SHP77 treated with DMSO at 0.1 percent for 48 hours (cell line): ENCODE results near the gene RASA3.
"Not testable (repeated sequence)": the region's sequence is repeated elsewhere in the genome, so short reads cannot be mapped to it uniquely, and the experiment has no call there.

Source experiments
- DNase-seq: peaks from one replicate; lab custom pipeline; 2025; lab: John Stamatoyannopoulos, UW

The RASA3 gene

DNA sequence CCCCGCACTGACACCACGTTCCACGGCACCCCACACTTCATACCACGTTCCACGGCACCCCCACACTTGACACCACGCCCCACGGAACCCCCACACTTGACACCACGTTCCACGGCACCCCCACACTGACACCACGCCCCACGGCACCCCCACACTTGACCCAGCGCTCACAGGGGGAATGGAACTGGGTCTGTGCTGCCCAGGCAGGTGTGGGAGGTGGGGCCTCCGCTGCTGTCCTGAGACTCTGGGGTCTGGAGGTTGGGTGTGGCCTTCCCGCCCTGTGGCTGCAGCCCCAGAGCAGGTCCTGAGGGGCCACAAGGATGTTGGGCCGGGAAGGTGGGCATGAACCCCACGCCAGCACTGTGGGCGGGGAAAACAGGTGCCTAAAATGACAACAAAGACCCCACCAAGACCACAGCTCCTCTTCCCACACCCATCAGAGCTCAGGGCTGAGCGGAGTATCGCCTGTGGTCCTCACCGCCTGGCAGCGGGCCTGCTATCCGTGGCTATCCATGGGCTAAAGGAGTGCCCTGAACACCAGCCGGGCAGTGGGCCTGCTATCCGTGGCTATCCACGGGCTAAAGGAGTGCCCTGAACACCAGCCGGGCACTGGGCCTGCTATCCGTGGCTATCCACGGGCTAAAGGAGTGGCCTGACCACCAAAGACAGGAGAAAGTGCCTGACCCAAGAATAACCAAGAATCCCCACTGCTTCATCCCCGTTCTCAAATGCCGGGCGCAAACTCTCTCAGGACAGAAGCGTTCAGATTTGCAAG is 98.7 kb downstream of the RASA3 start:
- DNase-seq: no peak

DNA sequence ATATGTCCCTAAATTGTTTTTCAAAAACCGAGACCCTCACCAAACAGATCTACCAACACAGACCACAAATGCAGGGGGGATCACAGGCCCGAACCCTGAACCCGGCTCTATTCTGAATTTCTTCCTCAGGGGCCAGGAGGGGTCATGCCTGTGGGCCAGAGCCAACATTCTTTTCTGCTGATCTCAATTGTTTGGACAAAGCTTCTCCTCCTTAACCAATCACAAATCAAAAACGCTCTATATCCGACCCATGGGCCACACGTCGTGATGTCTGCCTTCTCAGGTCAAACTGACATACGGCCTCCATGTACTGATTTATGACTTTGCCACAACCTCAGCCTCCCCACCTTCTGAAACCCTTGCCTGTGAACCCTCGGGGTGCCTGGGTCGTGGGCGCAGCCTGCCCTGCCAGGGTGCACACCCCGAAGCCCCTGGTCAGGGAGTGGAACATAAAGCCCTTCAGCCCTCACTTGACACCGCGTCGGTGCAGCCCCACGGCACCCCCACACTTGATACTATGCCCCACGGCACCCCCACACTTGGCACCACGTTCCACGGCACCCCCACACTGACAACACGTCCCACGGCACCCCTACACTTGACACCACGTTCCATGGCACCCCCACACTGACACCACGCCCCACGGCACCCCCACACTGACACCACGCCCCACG is 100.2 kb downstream of the RASA3 start:
- DNase-seq: no peak

DNA sequence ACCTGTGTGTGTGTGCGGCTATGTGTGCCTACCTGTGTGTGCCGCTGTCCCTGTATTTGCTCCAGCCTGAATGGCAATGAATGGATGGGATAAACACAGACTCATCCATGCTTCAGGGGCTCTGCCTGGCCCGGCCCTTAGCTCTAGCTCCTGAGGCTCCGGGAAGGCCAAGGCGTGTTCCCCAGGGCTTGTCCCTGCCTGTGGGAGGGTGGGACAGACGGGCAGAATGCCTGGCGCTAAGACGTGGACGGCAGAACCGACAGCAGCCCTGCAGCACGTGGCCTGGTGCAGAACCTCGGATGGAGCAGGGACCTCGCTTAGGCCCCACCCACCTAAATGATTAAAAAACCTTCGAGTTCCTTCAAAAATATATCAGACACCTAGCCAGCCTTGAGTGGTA is 100.8 kb downstream of the RASA3 start:
- no peak for DNase-seq

DNA sequence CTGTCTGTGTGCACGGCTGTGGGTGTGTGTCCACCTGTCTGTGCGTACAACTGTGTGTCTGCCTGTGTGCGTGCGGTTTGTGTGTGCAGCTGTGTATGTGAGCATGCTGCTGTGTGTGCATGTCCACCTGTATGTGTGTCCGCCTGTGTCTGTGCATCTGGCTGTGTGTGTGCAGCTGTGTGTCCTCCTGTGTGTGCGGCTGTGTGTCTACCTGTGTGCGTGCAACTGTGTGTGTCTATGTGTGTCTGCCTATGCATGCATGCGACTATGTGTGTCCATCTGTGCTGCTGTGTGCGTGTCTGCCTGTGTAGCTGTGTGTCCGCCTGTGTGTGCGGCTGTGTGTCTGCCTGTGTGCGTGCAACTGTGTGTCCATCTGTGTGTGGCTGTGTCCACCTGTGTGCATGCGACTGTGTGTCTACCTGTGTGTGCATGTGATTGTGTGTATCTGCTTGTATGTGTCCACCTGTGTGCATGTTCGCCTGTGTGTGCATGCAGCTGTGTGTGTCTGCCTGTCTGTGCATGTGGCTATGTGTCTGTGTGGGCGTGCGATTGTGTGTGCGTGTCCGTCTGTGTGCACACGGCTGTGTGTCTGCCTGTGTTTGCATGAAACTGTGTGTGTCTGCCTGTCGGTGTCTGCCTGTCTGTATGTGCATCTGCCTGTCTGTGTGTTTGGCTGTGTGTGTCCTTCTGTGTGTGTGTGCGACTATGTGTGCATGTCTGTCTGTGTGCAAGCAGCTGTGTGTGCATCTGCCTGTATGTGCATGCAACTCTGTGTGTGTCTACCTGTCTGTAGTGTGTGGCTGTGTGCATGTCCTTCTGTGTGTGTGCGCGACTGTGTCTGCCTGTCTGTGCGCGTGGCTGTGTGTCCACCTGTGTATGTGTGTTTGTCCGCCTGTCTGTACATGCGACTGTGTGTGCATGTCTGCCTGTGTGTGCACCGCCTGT is 101.5 kb downstream of the RASA3 start:
- DNase-seq: no peak

DNA sequence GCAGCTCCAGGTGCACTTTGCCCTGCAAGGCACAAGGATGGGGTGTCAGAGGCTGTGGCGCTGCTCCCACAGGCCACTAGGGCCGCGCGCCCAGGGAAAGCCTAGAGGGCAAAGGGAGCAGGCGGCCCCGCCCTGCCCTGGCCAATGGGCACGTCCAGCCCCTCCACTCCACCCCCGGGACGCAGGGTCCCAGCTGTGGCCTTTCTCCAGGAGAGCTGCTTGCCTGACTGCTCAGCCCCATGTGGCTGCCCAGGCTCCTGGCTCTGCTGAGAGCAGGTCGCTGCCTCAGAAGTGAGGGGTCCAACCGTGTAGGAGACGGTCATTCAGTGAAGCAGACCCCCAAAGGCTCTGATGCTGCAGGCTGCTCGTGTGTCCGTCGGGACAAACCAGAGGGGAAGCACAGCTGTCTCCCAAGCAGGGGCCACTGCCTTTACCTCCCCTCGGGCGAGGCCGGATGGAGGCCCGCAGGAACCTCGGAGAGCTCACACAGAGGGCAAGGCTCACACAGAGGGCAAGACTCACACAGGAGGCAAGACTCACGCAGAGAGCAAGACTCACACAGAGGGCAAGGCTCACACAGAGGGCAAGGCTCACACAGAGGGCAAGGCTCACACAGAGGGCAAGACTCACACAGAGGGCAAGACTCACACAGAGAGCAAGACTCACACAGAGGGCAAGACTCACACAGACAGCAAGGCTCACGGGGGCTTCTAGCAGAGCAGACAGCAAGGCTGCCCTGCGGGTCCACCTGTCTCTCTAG is 102.4 kb downstream of the RASA3 start:
- DNase-seq: no peak

DNA sequence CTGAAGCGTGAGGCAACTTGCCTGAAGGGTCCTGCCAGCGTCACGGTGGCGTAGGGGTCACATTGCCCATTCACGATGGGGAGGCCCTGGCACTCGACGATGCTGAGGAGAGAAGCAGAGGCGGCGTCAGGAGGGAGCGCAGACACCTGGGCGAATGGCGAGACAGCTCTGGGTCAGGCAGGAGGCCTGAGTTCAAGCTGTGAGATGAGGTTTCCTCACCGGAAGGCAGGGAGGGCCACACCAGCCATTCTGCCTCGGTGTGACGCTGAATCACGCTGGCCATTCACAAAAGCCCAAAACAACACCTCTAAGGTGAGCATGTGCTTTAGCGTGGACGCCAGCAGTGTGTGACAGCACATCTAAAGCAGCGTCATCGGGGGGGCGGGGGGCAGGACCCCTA is 104.6 kb downstream of the RASA3 start:
- DNase-seq: no peak

DNA sequence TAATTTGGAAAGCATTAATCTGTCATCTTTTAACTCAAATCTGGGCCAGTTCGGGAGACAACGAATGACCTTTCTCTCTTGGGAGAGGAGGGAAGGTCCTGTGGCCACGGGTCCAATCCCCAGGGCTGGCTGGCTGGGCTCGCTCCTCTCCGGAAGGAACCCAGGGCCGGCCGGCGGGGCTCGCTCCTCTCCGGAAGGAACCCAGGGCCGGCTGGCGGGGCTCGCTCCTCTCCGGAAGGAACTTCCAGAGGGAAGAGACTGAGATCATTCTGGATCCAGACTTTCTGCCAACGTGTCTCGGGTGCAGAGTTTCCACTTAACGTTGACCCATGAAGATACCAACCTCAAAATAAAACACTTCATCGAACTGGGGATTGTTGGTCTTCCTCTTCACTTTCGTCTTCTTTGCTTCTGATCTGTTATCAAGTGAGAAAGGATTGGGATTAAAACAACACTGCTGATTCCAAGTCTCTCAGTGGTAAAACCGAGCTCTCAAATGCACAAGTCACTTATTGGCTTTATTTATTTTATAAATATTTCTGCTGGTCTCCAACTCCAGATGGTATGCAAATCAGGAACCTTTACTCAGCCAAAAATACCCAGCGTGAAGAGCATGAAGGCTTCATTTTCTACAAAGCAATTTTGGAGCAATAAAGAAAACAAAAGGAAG is 105.2 kb downstream of the RASA3 start:
- no peak for DNase-seq

DNA sequence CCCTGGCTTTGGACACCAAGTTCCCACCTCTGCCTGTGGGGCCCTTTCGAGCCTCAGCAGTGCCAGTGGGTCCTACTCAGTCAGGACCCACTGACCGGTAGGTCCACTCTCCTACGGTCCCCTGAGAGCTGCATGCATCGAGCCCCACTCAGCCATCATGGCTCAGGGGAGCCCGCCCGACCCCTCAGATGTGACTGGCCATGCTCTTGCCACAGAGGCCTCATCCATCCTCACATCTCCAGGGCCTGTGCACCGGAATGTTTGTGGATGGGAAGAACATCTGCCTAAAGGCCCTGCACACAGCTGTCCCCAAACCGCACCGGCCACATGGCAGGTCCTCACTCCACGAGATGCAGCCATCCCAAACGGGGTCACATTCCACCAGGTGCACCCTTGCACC is 105.9 kb downstream of the RASA3 start:
- no peak for DNase-seq

DNA sequence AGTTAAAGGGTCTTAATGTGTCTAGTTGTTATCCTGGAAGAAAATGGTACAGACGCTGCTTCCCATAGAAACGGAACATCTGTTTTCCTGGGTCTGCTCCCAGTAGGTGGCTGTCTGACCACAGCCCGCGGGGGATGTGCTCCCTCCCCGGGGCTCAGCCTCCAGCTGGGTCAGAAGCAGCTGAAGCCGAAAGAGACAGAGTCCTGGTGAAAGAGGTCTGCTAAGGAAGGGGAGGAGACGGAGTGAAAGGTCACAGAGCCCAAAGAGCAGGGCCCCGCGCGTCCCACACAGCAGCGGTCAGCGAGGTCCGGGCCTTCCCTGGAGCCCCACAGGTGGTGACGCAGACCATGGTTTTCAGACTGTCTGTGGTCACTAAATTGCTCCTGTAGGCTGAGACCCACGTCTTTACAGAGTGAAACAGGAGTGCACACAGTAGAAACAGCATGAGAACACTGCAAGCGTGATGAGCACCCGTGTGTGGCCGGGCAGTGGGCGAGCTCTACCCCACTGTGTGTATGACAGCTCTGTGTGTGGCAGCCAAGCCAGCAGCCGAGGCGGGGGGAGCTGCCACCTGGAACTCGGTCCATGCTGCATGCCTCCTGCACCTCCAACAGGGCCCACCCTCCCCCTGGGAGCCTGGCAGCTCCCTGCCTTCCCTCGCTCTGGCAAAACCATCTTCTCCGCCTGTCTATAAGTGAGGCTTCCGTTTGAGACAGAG is 106.5 kb downstream of the RASA3 start:
- DNase-seq: no peak

DNA sequence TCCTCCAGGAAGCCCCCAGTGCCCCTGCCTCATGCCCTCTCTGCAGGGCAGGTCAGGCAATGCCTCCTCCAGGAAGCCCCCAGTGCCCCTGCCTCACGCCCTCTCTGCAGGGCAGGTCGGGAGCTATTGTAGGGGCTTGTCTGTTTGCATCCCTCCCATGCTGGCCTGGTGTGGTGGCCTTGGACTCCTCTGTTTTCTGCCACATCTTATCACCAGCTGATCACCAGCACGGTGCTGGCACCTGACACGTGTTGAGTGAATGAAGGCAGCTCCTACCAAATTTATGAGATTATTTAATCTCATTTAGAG is 107.1 kb downstream of the RASA3 start:
- no peak for DNase-seq

DNA sequence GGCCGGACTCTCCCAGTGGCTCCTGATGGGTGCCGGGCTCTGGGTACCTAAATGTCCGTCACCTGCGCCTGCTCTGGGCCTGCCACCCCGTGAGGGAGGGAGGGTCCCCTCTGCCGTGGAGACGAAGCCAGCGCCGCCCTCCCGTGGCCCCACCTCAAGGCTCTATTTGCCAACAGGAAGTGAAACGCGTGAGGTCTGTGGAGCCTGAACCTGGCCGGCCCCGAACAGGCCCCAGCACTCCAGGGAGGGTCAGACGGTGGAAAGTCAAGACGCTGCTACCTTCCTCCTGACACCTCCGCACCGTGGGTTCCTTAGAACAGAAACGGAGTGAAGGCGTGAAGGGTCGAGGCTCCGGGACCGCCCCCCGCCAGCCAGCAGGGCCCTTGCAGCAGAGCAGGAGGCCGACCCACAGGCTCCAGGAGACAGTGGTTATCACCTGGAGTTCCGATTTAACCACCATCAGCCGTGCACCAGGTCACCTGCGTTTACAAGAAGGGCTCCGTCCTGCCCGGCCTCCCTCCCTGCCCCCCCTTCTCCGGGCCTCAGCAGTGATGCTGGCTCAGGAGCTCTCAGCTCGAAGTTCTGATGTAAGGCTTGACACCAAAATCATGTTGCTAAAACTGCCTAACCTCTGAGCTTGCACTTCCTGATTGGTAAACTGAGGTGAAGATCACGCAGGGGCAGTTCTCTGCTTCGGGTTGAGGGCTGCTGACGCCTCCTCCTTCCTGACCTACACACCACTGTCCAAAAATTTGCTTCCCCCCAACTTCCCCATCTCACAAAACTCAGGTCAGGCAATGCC is 107.6 kb downstream of the RASA3 start:
- no peak for DNase-seq

DNA sequence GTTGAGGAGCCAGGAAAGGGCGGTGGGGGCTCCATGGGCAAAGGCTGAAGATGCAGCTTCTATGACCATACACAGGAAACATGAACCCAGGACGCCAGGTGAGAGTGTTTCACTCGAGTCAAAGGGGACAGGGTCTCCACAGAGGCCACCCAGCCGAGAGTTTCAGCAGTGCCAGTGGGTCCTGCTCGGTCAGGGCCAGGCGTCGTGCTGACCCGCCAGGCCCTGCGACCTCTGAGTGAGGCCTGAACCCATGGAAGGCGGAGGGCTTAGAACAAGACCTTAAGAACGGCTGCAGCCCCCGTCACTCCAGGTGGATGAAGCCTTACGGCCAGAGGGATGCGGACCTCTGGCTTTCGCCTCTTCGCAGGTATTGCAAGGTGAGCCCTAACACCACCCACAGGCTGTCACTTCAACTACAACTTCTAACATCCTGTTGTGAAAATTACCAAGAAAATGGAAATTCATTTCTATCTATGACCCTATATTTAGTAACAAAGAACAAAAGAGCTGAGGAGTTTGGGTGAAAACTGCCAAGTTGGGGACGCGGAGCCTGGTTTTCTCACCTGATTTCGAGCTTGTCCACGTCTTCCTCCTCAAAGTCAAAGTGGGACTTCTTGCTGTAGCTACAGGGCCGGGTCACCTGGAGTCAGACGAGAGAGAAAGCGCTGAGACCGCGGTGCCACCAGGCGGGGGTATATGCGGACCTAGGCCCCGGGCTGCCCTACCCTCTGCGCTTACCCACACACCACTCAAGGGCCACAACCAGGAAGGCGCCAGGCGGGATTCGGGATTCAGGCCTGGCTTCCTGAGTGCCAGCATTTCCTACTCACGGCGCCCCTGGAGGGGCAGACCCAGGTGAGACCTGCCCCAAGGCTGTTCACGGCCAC is 108.5 kb downstream of the RASA3 start:
- DNase-seq: no peak

DNA sequence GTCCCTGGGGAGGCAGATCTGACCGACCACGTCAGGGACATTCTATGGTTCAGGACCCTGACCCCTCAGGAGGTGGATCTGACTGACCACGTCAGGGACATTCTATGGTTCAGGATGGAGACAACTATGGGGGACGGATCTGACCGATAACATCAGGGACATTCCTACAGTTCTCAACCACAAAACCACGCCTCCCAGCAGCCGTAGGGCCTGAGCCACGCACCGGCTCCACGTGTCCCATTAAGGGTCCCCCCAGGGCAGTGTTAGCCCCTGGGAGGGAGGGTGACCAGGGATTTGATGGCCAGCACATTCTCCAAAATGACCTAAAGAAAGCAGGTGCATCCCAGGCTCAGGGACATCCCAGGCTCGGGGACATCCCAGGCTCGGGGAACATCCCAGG is 109.5 kb downstream of the RASA3 start:
- DNase-seq: no peak

DNA sequence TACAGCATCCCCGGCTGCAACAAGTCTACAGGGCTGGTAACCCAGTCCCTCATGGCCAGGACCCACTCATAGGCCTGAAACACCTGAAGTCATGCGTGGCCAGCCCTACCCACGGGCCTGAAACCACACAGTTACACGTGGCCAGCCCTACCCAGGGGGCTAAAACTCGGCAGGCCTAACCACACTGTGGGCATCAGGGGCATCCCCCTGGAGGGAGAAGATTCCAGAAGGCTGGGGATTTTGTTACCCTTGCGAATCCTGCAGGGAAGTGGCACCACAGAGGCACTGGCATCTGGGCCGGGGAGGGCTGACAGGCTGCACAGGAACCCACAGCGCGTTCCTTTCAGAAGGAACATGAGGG is 110.1 kb downstream of the RASA3 start:
- no peak for DNase-seq

DNA sequence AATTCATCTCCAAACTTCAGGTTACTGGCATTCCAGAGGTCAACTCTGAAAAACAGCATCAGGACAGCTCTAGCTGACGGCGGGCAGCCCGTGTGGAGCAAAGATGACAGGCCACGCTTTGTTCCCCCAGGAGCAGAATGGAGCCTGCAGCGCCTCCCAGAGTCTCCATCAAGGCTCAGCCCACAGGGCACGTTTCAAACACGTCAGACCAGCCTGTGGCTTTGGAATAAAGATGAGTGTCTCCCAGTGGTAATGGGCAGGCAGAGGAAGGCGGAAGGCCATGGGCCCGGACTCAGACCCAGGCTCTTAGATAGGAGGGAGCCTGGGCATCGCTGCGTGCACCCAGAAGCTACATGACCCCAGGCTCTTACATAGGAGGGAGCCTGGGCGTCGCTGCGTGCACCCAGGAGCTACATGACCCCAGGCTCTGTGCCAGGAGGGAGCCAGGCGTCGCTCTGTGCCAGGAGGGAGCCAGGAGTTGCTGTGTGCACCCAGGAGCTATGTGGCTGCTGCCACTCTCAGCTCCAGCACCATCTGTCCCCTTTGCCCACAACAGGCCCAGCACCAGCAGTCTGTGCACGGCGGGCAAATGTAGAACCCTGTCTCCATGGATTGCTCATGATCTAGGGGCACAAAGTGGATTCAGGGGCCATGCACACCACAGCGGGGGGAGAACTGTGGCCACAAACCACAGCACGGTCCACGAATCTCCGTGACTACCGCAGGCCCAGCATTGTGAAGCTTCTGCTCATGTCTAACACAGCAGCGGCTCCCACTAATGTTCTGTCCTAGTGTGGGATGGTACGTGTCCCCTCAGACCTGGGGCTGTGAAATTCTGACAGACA is 110.7 kb downstream of the RASA3 start:
- no peak for DNase-seq

DNA sequence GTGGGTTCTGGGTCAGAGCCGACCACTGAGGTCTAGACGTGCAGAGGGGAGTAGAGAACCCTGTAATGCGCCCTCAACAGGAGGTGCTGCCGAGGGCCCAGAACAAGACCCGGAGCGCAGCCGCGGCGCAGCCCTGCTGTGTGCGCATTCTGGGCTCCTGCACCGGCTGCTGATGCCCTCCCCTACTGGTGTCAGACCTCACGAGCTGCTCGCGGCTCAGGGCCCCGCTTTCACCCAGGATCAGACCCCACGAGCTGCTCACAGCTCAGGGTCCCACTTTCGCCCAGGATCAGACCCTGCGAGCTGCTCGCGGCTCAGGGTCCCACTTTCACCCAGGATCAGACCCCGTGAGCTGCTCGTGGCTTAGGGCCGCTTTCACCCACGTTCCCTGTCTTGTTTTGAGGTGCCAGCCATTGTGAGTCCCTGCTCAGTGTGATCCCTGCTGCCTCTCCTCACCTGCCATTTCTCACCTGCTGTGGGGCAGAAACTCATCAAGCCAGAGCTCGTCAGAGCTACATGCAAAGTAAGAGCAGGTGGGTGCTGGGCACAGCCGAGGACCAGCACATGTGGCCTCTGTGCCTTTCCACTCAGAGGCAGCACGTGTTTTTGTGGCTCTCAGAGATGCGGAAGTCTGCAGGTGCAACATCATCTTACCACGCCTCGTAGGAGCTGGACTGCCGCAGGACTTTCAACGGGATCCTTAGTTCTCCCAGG is 111.5 kb downstream of the RASA3 start:
- no peak for DNase-seq

DNA sequence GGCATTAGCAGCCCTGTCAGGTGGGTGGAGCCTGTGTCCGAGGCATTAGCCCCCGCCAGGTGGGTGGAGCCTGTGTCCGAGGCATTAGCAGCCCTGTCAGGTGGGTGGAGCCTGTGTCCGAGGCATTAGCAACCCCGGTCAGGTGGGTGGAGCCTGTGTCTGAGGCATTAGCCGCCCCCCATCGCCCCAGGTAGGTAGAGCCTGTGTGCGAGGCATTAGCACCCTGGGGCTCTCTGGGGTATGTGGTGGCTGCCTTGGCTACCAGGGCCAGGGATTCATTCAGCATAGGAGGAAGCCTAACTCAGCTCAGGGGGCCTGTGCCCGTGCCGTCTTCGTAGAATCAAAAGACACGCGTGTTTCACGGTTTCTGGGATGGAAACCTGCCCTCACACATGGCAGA is 112.3 kb downstream of the RASA3 start:
- DNase-seq: not testable (repeated sequence)

DNA sequence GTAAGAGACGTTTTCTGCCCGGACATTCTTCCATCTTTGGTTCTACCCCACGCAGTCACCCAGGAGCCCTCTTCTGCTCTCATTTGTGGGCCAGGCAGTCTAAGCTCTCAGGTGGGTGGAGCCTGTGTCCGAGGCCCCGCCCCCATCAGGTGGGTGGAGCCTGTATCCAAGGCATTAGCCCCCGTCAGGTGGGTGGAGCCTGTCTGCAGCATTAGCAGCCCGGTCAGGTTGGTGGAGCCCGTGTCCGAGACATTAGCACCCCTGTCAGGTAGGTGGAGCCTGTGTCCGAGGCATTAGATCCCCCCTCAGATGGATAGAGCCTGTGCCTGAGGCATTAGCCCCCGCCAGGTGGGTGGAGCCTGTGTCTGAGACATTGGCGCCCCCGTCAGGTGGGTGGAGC is 113.1 kb downstream of the RASA3 start:
- DNase-seq: peak; percentile 76
